GM18907 (cell line): ENCODE results near the gene CGNL1.
A peak's percentile ranks its signal among the peaks of the same experiment; 100 is the strongest.

ENCODE experiments used
- ATAC-seq: cut with Tn5 transposase; IDR thresholded peaks from one replicate; pipeline ENCODE4 v1.9.1; 2021; ENCODE audit warnings: mild to moderate bottlenecking, moderate library complexity; ENCODE audit not compliant: unreplicated experiment

Gene CGNL1

GRCh38 chr15:57446393-57446792, 70.1 kb downstream of the CGNL1 start:
- no peak for ATAC-seq

GRCh38 chr15:57451555-57451954, 75.2 kb downstream of the CGNL1 start:
- no peak for ATAC-seq

GRCh38 chr15:57452090-57452754, 75.9 kb downstream of the CGNL1 start:
- no peak for ATAC-seq

- no peak for ATAC-seq
Measured at GRCh38 chr15:57455929-57456328, 79.6 kb downstream of the CGNL1 start.

- ATAC-seq = no peak
Measured at GRCh38 chr15:57456559-57456958, 80.3 kb downstream of the CGNL1 start.

GRCh38 chr15:57457726-57458125, 81.4 kb downstream of the CGNL1 start:
- ATAC-seq = no peak

- no peak for ATAC-seq
Measured at GRCh38 chr15:57458356-57458781, 82.1 kb downstream of the CGNL1 start.

GRCh38 chr15:57460208-57460816, 84.0 kb downstream of the CGNL1 start:
- ATAC-seq = no peak

- ATAC-seq = no peak
Measured at GRCh38 chr15:57461541-57461940, 85.2 kb downstream of the CGNL1 start.

- no peak for ATAC-seq
Measured at GRCh38 chr15:57462381-57462780, 86.1 kb downstream of the CGNL1 start.

GRCh38 chr15:57463360-57463759, 87.1 kb downstream of the CGNL1 start:
- ATAC-seq = no peak

- no peak for ATAC-seq
Measured at GRCh38 chr15:57464480-57464879, 88.2 kb downstream of the CGNL1 start.

GRCh38 chr15:57468486-57468885, 92.2 kb downstream of the CGNL1 start:
- no peak for ATAC-seq

- no peak for ATAC-seq
Measured at GRCh38 chr15:57470543-57470942, 94.2 kb downstream of the CGNL1 start.

- no peak for ATAC-seq
Measured at GRCh38 chr15:57472861-57473260, 96.6 kb downstream of the CGNL1 start.

GRCh38 chr15:57476533-57476975, 100.2 kb downstream of the CGNL1 start:
- ATAC-seq = no peak

GRCh38 chr15:57477736-57478522, 101.6 kb downstream of the CGNL1 start:
- ATAC-seq = peak; percentile 84

GRCh38 chr15:57479005-57479404, 102.7 kb downstream of the CGNL1 start:
- no peak for ATAC-seq

- ATAC-seq = no peak
Measured at GRCh38 chr15:57481038-57481705, 104.9 kb downstream of the CGNL1 start.

GRCh38 chr15:57485869-57486268, 109.6 kb downstream of the CGNL1 start:
- ATAC-seq = no peak

- no peak for ATAC-seq
Measured at GRCh38 chr15:57486833-57487232, 110.5 kb downstream of the CGNL1 start.
